HG03457 (cell line): Measurements from ENCODE around the gene BAG5.
"Not testable (repeated sequence)": the region's sequence is repeated elsewhere in the genome, so short reads cannot be mapped to it uniquely, and the experiment has no call there.

Experiments
- ATAC-seq: cut with Tn5 transposase; IDR thresholded peaks from one replicate; pipeline ENCODE4 v1.9.1; 2021; ENCODE audit warnings: moderate number of reproducible peaks; ENCODE audit not compliant: unreplicated experiment

BAG5 gene

GRCh38 chr14:103562429-103563225 is at the start of gene BAG5, which contains the start of gene COA8:
Gene BAG5, minus strand, starts transcription at chr14:103562657. Its CDS starts 1,493 bp downstream, at chr14:103561164.
Gene COA8, plus strand, starts transcription at chr14:103562960. Its CDS starts 42 bp downstream, at chr14:103563002.
- ATAC-seq, result peak; percentile 58

GRCh38 chr14:103611215-103611614 is 48.8 kb upstream of the BAG5 start:
- ATAC-seq, result no peak

- ATAC-seq, result not testable (repeated sequence)
Measured at GRCh38 chr14:103609081-103609480, 46.6 kb upstream of the BAG5 start.

GRCh38 chr14:103607822-103608221 is 45.4 kb upstream of the BAG5 start:
- ATAC-seq, result no peak

GRCh38 chr14:103606963-103607668 is 44.7 kb upstream of the BAG5 start:
- ATAC-seq, result no peak

- ATAC-seq, result no peak
Measured at GRCh38 chr14:103604620-103605019, 42.2 kb upstream of the BAG5 start.

GRCh38 chr14:103600503-103600902 is 38.0 kb upstream of the BAG5 start:
- no peak for ATAC-seq

GRCh38 chr14:103597623-103598377 is 35.3 kb upstream of the BAG5 start:
- no peak for ATAC-seq

GRCh38 chr14:103594265-103594664 is 31.8 kb upstream of the BAG5 start:
- ATAC-seq, result no peak

- peak; percentile 72 for ATAC-seq
Measured at GRCh38 chr14:103593577-103593976, 31.1 kb upstream of the BAG5 start.

- ATAC-seq, result no peak
Measured at GRCh38 chr14:103584326-103584915, 22.0 kb upstream of the BAG5 start.

- no peak for ATAC-seq
Measured at GRCh38 chr14:103581954-103582703, 19.7 kb upstream of the BAG5 start.

GRCh38 chr14:103581206-103581605 is 18.7 kb upstream of the BAG5 start:
- no peak for ATAC-seq

GRCh38 chr14:103578401-103579075 is 16.1 kb upstream of the BAG5 start:
- ATAC-seq, result no peak

GRCh38 chr14:103576371-103577024 is 14.0 kb upstream of the BAG5 start:
- no peak for ATAC-seq

GRCh38 chr14:103574707-103575285 is 12.3 kb upstream of the BAG5 start:
- no peak for ATAC-seq

GRCh38 chr14:103574104-103574503 is 11.6 kb upstream of the BAG5 start:
- no peak for ATAC-seq

- no peak for ATAC-seq
Measured at GRCh38 chr14:103569408-103569807, 7.0 kb upstream of the BAG5 start.

- ATAC-seq, result no peak
Measured at GRCh38 chr14:103568952-103569351, 6.5 kb upstream of the BAG5 start.
